ENCODE results near the gene AFF2. TPM values are rescaled to one million over a fixed set of nuclear protein-coding genes. Genes with fewer than 3 reads are reported as not detected.

Gene AFF2
- total RNA-seq, 4 donors from 2014 or later, result 0.05 to 1.0 (median 0.23) TPM

GRCh38 chrX:148960060-148960459, 459.6 kb downstream of the AFF2 start:
- Histone ChIP-seq H3K27ac (no peak overlapping the region), H3K9me3 (no peaks in the 10 kb centered on the region), H3K27me3 (no peaks in the 10 kb centered on the region), H3K36me3 (no peaks in the 10 kb centered on the region), H3K4me1 (no peaks in the 10 kb centered on the region), H3K4me3 (no peak overlapping the region)
- ATAC-seq (no peak), DNase-seq (no peak)
- intact Hi-C loops (cut with DNase I; ENCODE audit: low total_unique reads), result no loop called here
- no peak for TF ChIP-seq POLR2A (IDR thresholded peaks at IDR 0.05)
- no peak for TF ChIP-seq CTCF (IDR thresholded peaks at IDR 0.05 in 4 of 5, conservative IDR thresholded peaks at IDR 0.05 in 1 of 5)
- in situ Hi-C loops (cut with MboI; ENCODE audit: low sequenced_read_pairs in 4 of 4), result no loop called here

DNA sequence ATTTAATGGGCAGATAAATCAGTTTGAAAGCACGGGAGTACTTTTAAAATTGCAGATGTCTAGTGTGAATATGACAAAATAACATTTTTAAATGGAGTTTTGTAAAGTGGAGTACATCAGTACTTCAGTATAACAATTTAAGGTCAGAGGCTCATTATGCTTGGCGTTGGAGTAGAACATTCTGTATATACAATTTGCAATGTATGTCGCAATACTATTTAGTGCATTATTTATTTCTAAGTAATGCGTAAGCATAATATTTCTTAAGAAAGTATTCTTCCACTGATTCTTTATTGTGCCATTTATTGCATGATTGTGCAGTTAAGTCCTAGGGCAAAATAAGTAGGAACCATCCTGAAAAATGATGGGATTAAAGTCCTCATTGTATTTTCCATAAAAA, 461.6 kb downstream of the AFF2 start:
- no peak for TF ChIP-seq CTCF (IDR thresholded peaks at IDR 0.05 in 4 of 5, conservative IDR thresholded peaks at IDR 0.05 in 1 of 5)
- no peak for TF ChIP-seq POLR2A (IDR thresholded peaks at IDR 0.05)
- ATAC-seq (no peak), DNase-seq (no peak)
- intact Hi-C loops (cut with DNase I; ENCODE audit: low total_unique reads), result no loop called here
- H3K27ac ChIP-seq, result no peak overlapping the region
- no peaks in the 10 kb centered on the region for H3K36me3 ChIP-seq
- in situ Hi-C loops (cut with MboI; ENCODE audit: low sequenced_read_pairs in 4 of 4), result no loop called here
- no peaks in the 10 kb centered on the region for H3K27me3 ChIP-seq
- no peaks in the 10 kb centered on the region for H3K9me3 ChIP-seq
- H3K4me1 ChIP-seq, result no peaks in the 10 kb centered on the region
- H3K4me3 ChIP-seq, result no peak overlapping the region

GRCh38 chrX:148976571-148977400, 476.4 kb downstream of the AFF2 start:
- Histone ChIP-seq H3K36me3 (no peaks in the 10 kb centered on the region), H3K4me3 (no peak overlapping the region), H3K27me3 (no peaks in the 10 kb centered on the region), H3K27ac (no peak overlapping the region), H3K4me1 (no peaks in the 10 kb centered on the region), H3K9me3 (no peaks in the 10 kb centered on the region)
- TF ChIP-seq POLR2A (IDR thresholded peaks at IDR 0.05) (no peak), CTCF (IDR thresholded peaks at IDR 0.05 in 4 of 5, conservative IDR thresholded peaks at IDR 0.05 in 1 of 5) (no peak)
- no peak for DNase-seq
- in situ Hi-C loops (cut with MboI; ENCODE audit: low sequenced_read_pairs in 4 of 4), result no loop called here
- intact Hi-C loops (cut with DNase I; ENCODE audit: low total_unique reads), result no loop called here
- ATAC-seq, result no peak

- no peak overlapping the region for H3K4me3 ChIP-seq
- no peaks in the 10 kb centered on the region for H3K4me1 ChIP-seq
- DNase-seq (no peak), ATAC-seq (no peak)
- TF ChIP-seq POLR2A (IDR thresholded peaks at IDR 0.05) (no peak), CTCF (IDR thresholded peaks at IDR 0.05 in 4 of 5, conservative IDR thresholded peaks at IDR 0.05 in 1 of 5) (no peak)
- intact Hi-C loops (cut with DNase I; ENCODE audit: low total_unique reads), result no loop called here
- H3K36me3 ChIP-seq, result no peaks in the 10 kb centered on the region
- in situ Hi-C loops (cut with MboI; ENCODE audit: low sequenced_read_pairs in 4 of 4), result no loop called here
- no peak overlapping the region for H3K27ac ChIP-seq
- H3K9me3 ChIP-seq, result no peaks in the 10 kb centered on the region
- H3K27me3 ChIP-seq, result no peaks in the 10 kb centered on the region
These were observed 479.4 kb downstream of the AFF2 start for GRCh38 chrX:148979786-148980185.
